Erythroblast (primary cell): ENCODE measurements around the gene CALML4.

Experiments used
- GATA1 ChIP-seq: IDR thresholded peaks from 2 replicates; pipeline ENCODE4 v1.6.1; 2011; ENCODE audit warnings: low read depth, mild to moderate bottlenecking, control low read depth, low read length, moderate library complexity
- POLR2A ChIP-seq: IDR thresholded peaks from 2 replicates; pipeline ENCODE4 v1.6.1; 2011; ENCODE audit warnings: mild to moderate bottlenecking, low read length

- TF ChIP-seq POLR2A (no peak), GATA1 (no peak)
Observed at GRCh38 chr15:68199340-68199739, 5.8 kb downstream of the CALML4 start.
